ENCODE results near the gene VDR. TPM values are rescaled to one million over a fixed set of nuclear protein-coding genes. Genes with fewer than 3 reads are reported as not detected.
"Not testable (repeated sequence)": the region's sequence is repeated elsewhere in the genome, so short reads cannot be mapped to it uniquely, and the experiment has no call there.

VDR gene
- polyA plus RNA-seq, 3 donors = 6.0 to 14.8 (median 12.8) TPM

DNA sequence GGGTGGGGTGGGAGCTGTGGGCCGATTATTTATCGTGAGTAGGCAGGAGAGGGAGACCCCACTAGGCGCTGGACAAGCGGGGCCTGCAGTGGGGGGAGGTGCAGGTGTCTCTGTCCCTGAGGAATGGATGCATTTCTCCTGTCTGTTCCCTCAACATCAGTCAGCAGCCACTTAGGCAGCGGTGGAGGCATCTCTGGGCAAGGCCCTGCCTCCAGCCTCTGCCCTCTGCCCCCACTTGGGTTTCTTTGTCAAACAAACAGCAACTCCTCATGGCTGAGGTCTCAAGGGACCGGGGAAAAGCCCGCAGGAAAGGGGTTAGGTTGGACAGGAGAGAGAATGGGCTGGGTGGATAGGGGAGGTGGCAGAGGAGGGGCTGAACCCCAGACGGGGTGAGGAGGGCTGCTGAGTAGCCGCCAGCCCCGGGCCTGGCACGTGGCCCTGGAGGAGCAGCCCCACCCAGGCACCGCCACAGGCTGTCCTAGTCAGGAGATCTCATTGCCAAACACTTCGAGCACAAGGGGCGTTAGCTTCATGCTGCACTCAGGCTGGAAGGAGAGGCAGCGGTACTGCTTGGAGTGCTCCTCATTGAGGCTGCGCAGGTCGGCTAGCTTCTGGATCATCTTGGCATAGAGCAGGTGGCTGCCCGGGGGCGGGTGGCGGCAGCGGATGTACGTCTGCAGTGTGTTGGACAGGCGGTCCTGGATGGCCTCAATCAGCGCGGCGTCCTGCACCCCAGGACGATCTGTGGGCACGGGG lies 60.4 kb downstream of the VDR start:
- 90% methylated on average over 27 of the region's 28 CpGs for WGBS (ENCODE audit: insufficient coverage)
- TF ChIP-seq, protein P1, sequence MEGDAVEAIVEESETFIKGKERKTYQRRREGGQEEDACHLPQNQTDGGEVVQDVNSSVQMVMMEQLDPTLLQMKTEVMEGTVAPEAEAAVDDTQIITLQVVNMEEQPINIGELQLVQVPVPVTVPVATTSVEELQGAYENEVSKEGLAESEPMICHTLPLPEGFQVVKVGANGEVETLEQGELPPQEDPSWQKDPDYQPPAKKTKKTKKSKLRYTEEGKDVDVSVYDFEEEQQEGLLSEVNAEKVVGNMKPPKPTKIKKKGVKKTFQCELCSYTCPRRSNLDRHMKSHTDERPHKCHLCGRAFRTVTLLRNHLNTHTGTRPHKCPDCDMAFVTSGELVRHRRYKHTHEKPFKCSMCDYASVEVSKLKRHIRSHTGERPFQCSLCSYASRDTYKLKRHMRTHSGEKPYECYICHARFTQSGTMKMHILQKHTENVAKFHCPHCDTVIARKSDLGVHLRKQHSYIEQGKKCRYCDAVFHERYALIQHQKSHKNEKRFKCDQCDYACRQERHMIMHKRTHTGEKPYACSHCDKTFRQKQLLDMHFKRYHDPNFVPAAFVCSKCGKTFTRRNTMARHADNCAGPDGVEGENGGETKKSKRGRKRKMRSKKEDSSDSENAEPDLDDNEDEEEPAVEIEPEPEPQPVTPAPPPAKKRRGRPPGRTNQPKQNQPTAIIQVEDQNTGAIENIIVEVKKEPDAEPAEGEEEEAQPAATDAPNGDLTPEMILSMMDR (IDR thresholded peaks at IDR 0.05) = no peak
- Histone ChIP-seq H3K79me2 (ENCODE audit: insufficient read depth, low read length) (no peaks in the 10 kb centered on the region), H2AFZ (ENCODE audit: insufficient read depth, low read depth, low read length, poor library complexity, severe bottlenecking) (no peak overlapping the region), H3K36me3 (replicated peaks in 1 of 2; ENCODE audit: control insufficient read depth in 1 of 2, insufficient read depth in 2 of 2, low read length in 2 of 2) (peaks cover 40 to 60% of the 10 kb centered on the region in 2 donors), H3K4me3 (replicated peaks in 1 of 3; ENCODE audit: low read depth in 2 of 3, low read length in 3 of 3) (no peak overlapping the region), H3K4me2 (replicated peaks; ENCODE audit: extremely low read depth, low read length, poor library complexity, severe bottlenecking) (no peak overlapping the region), H3K27ac (ENCODE audit: low read depth in 1 of 2, low read length in 2 of 2) (no peak overlapping the region), H3K9me3 (replicated peaks in 1 of 2; ENCODE audit: control insufficient read depth in 1 of 2, insufficient read depth in 1 of 2, low read length in 2 of 2) (no peaks in the 10 kb centered on the region), H4K20me1 (ENCODE audit: insufficient read depth, low read length) (no peaks in the 10 kb centered on the region), H3K4me1 (ENCODE audit: control insufficient read depth in 1 of 2, insufficient read depth in 2 of 2, low read length in 2 of 2) (no peaks in the 10 kb centered on the region), H3K9ac (ENCODE audit: insufficient read depth, low read length, poor library complexity, severe bottlenecking) (no peak overlapping the region), H3K27me3 (ENCODE audit: control insufficient read depth in 2 of 2, insufficient read depth in 2 of 2, low read length in 2 of 2) (no peaks in the 10 kb centered on the region)
- H3K27me3 Mint-ChIP-seq (ENCODE audit: low read depth in 3 of 3) = peaks cover 2 to 6% (median 3%) of the 10 kb centered on the region in 3 donors
- no peak overlapping the region for H3K27ac Mint-ChIP-seq
- H3K4me1 Mint-ChIP-seq = no peaks in the 10 kb centered on the region
- intact Hi-C loops (cut with micrococcal nuclease) = no loop called here
- no peak overlapping the region for H3K4me3 Mint-ChIP-seq
- peaks cover 59% of the 10 kb centered on the region in 2 donors for H3K36me3 Mint-ChIP-seq
- DNase-seq = no peak
- H3K9me3 Mint-ChIP-seq = no peaks in the 10 kb centered on the region

DNA sequence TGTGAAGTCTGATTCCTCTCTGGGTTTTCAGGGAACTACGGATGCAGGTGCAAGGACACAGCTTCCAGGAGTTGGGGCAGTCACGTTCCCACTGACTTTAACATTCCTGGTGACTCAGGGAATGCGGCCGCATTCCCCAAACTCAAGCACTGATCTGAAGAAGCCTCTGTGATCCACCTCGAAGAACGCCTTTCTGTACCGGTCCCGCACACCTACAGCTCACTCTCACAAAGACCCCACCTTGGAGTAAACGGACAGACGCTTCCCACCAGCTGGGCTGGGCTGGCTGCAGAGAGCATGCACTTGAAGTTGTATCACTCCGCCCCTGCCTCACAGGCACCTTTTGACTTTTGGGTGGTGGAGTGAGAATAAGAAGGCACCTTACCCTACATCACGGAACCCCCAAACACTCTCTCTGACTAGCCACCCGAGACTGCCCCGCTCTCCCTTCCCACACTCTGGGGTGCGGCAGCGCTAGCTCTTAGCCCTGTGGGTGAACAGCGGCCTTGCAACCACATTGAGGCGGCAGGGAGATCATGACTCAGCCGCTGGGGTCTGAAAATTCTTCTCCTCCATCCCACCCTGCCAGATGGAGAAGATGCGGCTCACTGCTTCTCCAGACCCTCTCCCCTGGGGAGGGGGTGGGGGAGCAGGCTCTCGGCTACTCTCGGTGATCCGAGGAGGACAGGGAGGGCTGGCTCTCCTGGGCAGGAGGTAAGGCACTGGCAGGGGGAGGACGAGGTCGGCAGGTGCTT lies 61.4 kb downstream of the VDR start:
- H3K4me1 ChIP-seq (ENCODE audit: control insufficient read depth in 1 of 2, insufficient read depth in 2 of 2, low read length in 2 of 2) = no peaks in the 10 kb centered on the region
- Mint-ChIP-seq H3K4me3 (no peak overlapping the region), H3K27me3 (ENCODE audit: low read depth in 3 of 3) (peaks cover 2 to 7% (median 5%) of the 10 kb centered on the region in 3 donors), H3K27ac (no peak overlapping the region), H3K4me1 (no peaks in the 10 kb centered on the region), H3K9me3 (no peaks in the 10 kb centered on the region), H3K36me3 (peaks cover 52% of the 10 kb centered on the region in 2 donors)
- H3K36me3 ChIP-seq (replicated peaks in 1 of 2; ENCODE audit: control insufficient read depth in 1 of 2, insufficient read depth in 2 of 2, low read length in 2 of 2) = peaks cover 40 to 51% of the 10 kb centered on the region in 2 donors
- H3K4me2 ChIP-seq (replicated peaks; ENCODE audit: extremely low read depth, low read length, poor library complexity, severe bottlenecking) = no peak overlapping the region
- H2AFZ ChIP-seq (ENCODE audit: insufficient read depth, low read depth, low read length, poor library complexity, severe bottlenecking) = no peak overlapping the region
- TF ChIP-seq, protein P1 (IDR thresholded peaks at IDR 0.05) = no peak
- no peaks in the 10 kb centered on the region for H4K20me1 ChIP-seq (ENCODE audit: insufficient read depth, low read length)
- no peak overlapping the region for H3K9ac ChIP-seq (ENCODE audit: insufficient read depth, low read length, poor library complexity, severe bottlenecking)
- no peaks in the 10 kb centered on the region for H3K79me2 ChIP-seq (ENCODE audit: insufficient read depth, low read length)
- no peak for DNase-seq
- H3K27ac ChIP-seq (ENCODE audit: low read depth in 1 of 2, low read length in 2 of 2) = no peak overlapping the region
- intact Hi-C loops (cut with micrococcal nuclease) = no loop called here
- no peaks in the 10 kb centered on the region for H3K27me3 ChIP-seq (ENCODE audit: control insufficient read depth in 2 of 2, insufficient read depth in 2 of 2, low read length in 2 of 2)
- H3K9me3 ChIP-seq (replicated peaks in 1 of 2; ENCODE audit: control insufficient read depth in 1 of 2, insufficient read depth in 1 of 2, low read length in 2 of 2) = no peaks in the 10 kb centered on the region
- 96% methylated on average over 8 of the region's 25 CpGs for WGBS (ENCODE audit: insufficient coverage)
- H3K4me3 ChIP-seq (replicated peaks in 1 of 3; ENCODE audit: low read depth in 2 of 3, low read length in 3 of 3) = no peak overlapping the region

DNA sequence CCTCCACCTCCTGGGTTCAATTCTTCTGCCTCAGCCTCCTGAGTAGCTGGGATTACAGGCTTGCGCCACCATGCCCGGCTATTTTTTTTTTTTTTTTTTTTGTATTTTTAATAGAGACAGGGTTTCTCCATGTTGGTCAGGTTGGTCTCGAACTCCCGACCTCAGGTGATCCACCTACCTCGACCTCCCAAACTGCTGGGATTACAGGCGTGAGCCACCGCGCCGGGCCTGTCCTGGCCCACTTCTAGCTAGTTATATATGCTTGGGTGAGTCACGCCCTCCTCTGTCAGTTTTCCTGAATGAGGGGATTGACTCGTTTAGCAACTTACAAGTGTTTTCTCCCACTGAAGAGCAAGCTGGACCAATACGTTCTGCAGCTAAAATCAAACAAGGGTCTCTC lies 62.3 kb downstream of the VDR start:
- H3K27ac Mint-ChIP-seq; H3K79me2 ChIP-seq (ENCODE audit: insufficient read depth, low read length); H3K4me1 Mint-ChIP-seq; H3K4me3 ChIP-seq (replicated peaks in 1 of 3; ENCODE audit: low read depth in 2 of 3, low read length in 3 of 3); H4K20me1 ChIP-seq (ENCODE audit: insufficient read depth, low read length); H3K27me3 ChIP-seq (ENCODE audit: control insufficient read depth in 2 of 2, insufficient read depth in 2 of 2, low read length in 2 of 2); intact Hi-C loops (cut with micrococcal nuclease); DNase-seq; H3K27me3 Mint-ChIP-seq (ENCODE audit: low read depth in 3 of 3); H3K9me3 Mint-ChIP-seq; H3K27ac ChIP-seq (ENCODE audit: low read depth in 1 of 2, low read length in 2 of 2); H3K9ac ChIP-seq (ENCODE audit: insufficient read depth, low read length, poor library complexity, severe bottlenecking); H3K4me1 ChIP-seq (ENCODE audit: control insufficient read depth in 1 of 2, insufficient read depth in 2 of 2, low read length in 2 of 2); H3K9me3 ChIP-seq (replicated peaks in 1 of 2; ENCODE audit: control insufficient read depth in 1 of 2, insufficient read depth in 1 of 2, low read length in 2 of 2); H3K4me2 ChIP-seq (replicated peaks; ENCODE audit: extremely low read depth, low read length, poor library complexity, severe bottlenecking); H3K4me3 Mint-ChIP-seq; H2AFZ ChIP-seq (ENCODE audit: insufficient read depth, low read depth, low read length, poor library complexity, severe bottlenecking): not testable (repeated sequence)
- peaks cover 37 to 50% of the 10 kb centered on the region in 2 donors for H3K36me3 ChIP-seq (replicated peaks in 1 of 2; ENCODE audit: control insufficient read depth in 1 of 2, insufficient read depth in 2 of 2, low read length in 2 of 2)
- H3K36me3 Mint-ChIP-seq = peaks cover 45 to 48% of the 10 kb centered on the region in 2 donors
- 97% methylated on average over 4 of the region's 12 CpGs for WGBS (ENCODE audit: insufficient coverage)
